ENCODE data around the gene APPBP2.

GRCh38 chr17:60524463-60525327 lies 1.3 kb downstream of the APPBP2 start:
- TF ChIP-seq TAF7 (optimal IDR thresholded peaks at IDR 0.05; ENCODE audit: borderline replicate concordance, low read depth, low read length) (no peak), BCL11A (IDR thresholded peaks at IDR 0.05; ENCODE audit: low read depth in 2 of 2, low read length in 2 of 2) (no peak), TCF12 (IDR thresholded peaks at IDR 0.05; ENCODE audit: low read depth, low read length) (no peak), MAX (IDR thresholded peaks at IDR 0.05) (no peak), TBP (IDR thresholded peaks at IDR 0.05; ENCODE audit: low read depth, low read length) (no peak), EZH2 (IDR thresholded peaks at IDR 0.05; ENCODE audit: low read depth, low read length, severe bottlenecking) (no peak), CTCF (IDR thresholded peaks at IDR 0.05; ENCODE audit: control extremely low read depth in 1 of 3, insufficient read depth in 1 of 3, low read depth in 1 of 3, low read length in 3 of 3) (no peak), RAD21 (IDR thresholded peaks at IDR 0.05 in 1 of 2, conservative IDR thresholded peaks at IDR 0.05 in 1 of 2; ENCODE audit: low read depth in 2 of 2, low read length in 2 of 2) (no peak)

Data from H1 (cell line).